HG03558 (cell line): ENCODE measurements around the gene GSC.

ENCODE experiments used
- ATAC-seq: cut with Tn5 transposase; IDR thresholded peaks from one replicate; pipeline ENCODE4 v1.9.1; 2021; ENCODE audit warnings: moderate number of reproducible peaks; ENCODE audit not compliant: unreplicated experiment; ENCODE audit errors: extremely low read depth

The GSC gene

GRCh38 chr14:94772548-94772947, 2.6 kb upstream of the GSC start:
- no peak for ATAC-seq

GRCh38 chr14:94771906-94772490, 2.1 kb upstream of the GSC start:
- ATAC-seq: no peak

- no peak for ATAC-seq
Observed at GRCh38 chr14:94771158-94771905, 1.4 kb upstream of the GSC start.

DNA sequence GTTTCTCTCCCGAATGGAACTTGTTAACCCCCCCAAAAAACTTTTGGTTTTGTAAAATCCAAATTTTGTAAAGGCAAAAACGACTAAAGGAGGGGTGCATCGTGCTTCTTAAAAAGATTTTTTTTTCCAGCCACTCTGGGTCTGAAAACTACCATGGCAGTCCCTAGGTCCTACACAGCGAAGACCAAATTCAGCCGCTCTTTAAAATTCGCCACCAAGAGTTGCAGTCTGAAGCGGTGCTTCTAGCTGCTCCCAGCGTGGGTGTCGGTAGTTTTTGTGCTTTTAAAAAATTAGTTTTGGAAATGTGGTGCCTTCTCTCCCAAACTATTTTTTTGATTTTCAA, 873 bp upstream of the GSC start:
- ATAC-seq: no peak

- ATAC-seq: no peak
Observed at GRCh38 chr14:94770251-94770749, 387 bp upstream of the GSC start.

DNA sequence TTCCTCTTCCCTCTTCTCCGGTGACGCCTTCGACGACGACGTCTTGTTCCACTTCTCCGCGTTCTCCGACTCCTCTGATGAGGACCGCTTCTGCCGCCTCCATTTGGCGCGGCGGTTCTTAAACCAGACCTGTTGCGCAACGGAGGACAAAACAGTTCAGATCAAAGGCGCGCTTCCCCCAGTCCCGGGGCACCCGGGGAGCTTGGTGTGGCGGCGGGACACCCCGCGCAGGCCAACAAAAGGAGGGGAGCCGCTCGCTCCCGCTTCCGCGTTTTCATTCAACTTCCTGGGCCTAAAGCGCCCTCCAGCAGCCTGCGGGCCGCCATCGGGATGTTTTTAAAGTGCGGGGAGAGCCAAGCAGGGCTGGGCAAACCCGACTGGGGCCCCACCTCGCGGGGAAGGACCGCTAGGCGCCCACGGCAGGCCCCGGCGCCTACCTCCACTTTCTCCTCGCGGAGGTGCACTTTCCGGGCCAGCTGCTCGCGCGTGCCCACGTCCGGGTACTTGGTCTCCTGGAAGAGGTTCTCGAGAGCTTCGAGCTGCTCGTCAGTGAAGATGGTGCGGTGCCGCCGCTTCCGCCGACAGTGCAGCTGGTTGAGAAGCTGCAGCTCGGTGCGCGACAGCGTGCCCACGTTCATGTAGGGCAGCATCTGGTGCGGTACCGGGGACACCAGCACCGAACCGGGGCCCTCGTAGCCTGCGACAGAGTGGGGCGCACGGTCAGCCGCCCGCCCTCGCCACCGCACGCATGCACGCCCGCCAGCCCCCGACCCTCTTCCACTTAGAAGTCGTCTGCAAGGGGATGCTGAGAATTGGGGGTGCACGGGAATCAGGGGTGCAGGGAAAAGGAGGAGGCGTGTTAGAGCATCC, 1.2 kb downstream of the GSC start:
- no peak for ATAC-seq

GRCh38 chr14:94768141-94768520, 1.8 kb downstream of the GSC start:
- no peak for ATAC-seq

- no peak for ATAC-seq
Observed at GRCh38 chr14:94767321-94767878, 2.5 kb downstream of the GSC start.

GRCh38 chr14:94764573-94764972, 5.3 kb downstream of the GSC start:
- no peak for ATAC-seq

DNA sequence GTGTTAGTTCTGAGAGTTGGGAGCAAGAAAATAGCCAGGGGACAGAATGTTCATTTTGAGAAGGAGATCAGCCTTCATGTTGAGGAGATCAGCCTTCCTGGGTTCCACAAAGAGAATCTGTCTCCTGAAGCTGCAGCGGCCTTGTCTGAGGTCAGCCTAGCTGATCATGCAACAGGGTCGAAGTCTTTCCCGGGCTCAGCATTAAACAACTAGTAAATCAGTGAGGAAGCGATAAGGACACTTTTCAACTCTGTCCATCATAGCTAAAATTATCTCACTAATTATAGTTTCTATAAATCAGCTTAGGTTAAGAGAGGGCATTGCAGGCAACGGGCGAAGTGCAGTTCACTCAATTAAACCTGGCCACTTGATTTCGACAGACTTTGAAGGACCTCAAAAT, 7.5 kb downstream of the GSC start:
- ATAC-seq: no peak

DNA sequence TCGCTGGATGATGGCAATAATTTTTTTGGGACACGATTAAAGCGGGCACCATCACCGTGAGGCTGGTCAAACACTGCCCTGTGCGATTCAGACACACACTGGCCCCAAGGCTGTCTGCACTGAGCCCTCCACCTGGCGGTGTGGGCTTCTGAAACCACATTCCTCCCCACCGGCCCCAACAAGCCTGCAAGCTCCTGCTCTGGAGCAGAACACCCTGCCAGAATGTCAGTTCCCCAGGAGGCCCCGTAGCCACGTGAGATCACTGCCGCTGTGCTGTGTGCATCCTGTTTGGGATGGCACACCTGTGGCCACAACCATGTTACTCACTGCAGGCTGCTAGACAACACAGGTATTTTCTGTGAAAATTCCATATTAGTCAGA, 7.9 kb downstream of the GSC start:
- no peak for ATAC-seq

GRCh38 chr14:94761348-94761996, 8.4 kb downstream of the GSC start:
- no peak for ATAC-seq

DNA sequence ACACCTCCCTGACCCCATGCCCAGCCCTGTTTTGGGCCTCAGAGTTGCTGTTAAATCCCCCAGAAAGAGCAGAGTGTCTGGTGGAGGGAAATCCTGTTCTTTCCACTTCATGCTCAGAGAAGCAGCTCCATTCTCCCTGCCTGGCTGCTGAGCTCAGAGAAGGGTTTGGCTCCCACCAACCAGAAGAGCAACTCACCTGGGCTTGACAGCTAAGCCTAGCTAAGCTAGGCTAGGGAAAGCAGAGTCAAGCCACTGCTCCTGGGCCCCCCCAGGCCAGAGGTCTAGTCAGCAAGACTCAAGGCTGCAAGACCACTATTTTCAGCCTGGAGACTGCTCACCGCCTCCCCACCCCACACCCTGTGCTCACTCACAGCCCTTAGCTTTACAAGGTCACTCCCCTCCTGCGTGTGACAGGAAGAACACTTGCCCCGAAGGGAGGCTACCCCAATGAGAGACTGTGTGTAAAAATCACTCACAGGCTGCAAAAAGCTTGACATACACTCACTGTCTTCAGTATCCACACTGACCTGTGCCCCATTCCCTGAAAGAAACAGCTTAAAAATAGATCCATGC, 13.5 kb downstream of the GSC start:
- no peak for ATAC-seq

GRCh38 chr14:94754391-94754942, 15.4 kb downstream of the GSC start:
- no peak for ATAC-seq

DNA sequence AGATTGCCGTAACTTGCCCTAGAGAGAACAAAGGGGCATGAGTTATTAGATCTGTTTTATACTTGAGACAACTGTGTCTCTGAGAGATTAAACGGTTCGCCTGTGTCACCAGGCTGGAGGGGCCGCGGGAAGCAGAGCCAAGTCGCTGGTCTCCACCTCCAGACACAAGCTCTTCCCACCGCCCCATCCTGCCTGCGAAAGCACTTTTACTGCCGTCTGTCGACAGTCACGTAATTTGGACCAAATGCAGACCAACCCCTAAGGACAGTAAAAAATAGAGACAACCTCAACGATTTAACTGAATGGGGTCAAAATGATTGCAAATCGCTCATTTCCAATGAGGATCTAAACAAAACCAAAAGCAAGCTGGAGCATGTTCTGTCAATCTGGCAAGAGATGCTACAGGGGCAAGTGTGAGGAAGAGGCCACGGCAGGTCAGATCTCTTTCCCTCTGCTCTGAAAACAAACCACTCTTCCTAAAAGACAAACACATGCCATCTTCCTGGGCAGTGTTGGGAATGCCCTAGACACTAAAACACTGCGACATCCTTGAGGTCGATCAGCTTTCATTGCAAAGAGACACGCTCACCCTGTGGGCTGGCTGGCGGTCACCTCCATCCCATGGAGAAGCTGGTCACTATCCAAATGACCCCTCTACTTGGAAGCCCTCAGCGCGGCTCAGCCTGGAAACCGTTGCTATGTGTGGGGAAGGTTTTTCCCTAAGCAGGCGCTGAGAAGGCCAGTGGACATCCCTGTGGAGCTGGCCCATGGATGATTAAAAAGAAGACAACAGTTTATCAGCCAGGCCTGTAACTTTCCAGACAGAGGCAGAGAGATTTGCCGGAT, 17.1 kb downstream of the GSC start:
- no peak for ATAC-seq

GRCh38 chr14:94751956-94752355, 18.0 kb downstream of the GSC start:
- ATAC-seq: no peak

- ATAC-seq: no peak
Observed at GRCh38 chr14:94751321-94751720, 18.6 kb downstream of the GSC start.

DNA sequence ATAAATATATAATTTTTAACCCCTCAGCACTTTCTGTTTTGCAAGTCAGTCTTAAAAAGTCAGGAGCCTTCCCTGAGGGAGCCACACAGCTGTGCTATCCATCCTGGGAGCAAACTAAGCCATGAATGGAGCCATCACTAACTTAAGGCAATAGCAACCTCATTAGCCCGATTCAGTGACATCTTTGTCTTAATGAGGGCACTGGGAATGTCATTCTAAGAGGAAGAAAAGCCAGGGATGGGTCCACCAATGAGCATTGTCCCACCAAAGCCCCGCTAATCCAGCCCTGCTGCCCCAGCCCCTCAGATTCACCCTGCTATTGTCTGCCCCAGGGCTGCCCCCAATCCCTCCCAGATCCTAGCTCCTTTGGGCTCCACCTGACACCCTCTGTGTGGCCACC, 19.5 kb downstream of the GSC start:
- ATAC-seq: no peak
